ENCODE measurements around the gene NTM.
"Not testable (repeated sequence)": the region's sequence is repeated elsewhere in the genome, so short reads cannot be mapped to it uniquely, and the experiment has no call there.

NTM gene

DNA sequence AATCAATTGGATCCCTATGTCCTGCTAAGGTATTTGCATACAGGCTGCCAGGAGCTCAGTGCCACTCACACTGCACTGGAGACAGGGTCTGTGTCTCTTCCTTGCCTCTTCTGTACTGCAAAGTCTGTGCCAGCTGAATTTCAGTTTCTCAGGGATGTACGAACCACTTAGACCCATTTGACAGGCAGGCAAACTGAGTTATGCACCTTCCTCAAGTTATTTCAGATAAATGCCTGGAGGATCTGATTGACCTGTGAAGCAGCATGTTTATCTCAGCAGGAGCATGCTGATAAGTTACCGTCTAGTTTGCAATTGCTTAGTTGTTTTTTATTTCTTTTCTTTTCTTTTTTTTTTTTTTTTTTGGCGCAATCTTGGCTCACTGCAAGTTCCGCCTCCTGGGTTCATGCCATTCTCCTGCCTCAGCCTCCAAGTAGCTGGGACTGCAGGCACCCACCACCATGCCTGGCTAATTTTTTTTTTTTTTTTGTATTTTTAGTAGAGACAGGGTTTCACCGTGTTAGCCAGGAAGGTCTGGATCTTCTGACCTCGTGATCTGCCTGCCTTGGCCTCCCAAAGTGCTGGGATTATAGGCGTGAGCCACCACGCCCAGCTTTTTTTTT lies 54.0 kb downstream of the NTM start:
- not testable (repeated sequence) for DNase-seq

DNA sequence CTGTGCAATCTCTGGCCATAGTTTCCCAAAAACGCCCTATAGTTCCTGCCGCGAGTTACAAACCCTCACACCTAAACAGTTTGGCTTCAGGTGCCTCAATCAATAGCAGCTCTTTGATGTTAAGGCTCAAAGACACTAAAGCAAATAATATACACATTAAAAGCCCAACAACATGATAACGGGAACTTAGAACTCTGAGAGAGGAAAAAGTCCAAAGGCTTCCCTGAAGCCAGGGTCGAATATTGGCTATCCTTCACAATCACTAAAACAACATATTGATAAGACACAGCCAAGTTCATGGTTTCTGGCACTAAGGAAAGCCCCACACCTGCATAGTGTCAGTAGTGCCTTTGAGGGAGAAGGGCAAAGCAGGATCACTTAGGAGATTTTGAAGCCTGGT lies 54.9 kb downstream of the NTM start:
- DNase-seq: no peak

GRCh38 chr11:131428853-131429252 lies 58.4 kb downstream of the NTM start:
- DNase-seq: no peak

- DNase-seq: no peak
These were observed 60.2 kb downstream of the NTM start for GRCh38 chr11:131430473-131431208.

DNA sequence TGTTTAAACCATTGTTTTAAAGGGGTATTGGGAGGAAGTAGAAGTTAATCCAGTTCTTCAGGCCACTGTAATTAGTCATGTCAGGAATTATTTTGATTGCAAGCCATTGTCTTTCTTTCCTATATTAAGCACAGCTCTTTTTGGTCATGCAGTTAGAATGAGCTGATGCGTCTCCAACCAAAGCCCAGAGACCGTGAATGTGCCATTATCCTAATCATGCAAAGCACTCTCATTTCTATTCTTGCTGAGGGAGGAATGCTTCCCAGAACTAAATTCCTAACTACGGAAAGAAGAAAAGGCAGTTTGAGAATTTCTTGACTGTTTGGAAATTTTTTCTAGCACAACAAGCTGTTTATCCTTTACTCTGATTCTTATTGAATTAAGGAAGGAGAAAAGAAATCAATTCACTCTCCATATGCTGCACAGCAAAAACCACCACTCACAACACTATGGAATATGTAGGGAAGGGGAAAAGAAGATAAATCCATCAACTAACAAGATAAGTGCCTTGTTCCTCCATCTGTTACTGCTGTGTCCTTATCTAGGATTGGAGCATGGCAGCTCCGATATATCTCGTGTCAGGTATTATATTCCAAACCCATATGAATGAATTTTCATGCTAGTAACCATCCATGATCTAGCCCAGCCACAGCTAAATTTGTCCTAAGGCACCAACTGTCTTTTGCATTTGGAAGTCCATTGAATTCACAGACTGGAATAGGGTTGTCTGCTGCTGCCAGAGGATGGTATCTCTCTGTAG lies 70.8 kb downstream of the NTM start:
- no peak for DNase-seq

GRCh38 chr11:131446590-131447275 lies 76.3 kb downstream of the NTM start:
- no peak for DNase-seq

DNA sequence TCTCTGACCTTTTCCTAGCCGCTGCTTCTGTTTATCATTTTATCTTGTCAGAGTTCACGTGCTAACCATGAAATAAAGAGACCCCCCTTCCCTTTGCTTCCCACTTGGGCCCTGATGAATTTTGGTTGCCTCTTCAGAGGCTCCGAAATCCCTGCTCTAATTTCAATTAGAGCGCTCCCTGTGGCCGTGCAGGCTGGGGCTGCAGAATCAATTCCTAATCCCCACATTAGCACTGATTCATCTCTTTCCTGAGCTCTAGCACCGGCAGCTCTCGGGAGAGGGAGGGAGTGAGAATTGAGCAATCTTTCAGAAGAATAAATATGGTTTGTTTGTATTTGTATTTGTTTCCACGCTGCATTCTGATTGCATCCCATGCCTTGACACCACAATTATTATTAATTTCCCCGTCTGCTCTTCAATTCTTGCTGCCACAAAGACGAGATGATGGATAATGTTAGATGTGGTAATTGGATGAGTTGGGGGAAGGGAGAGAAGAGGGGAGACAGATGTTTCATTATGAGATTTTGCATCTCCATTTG lies 76.9 kb downstream of the NTM start:
- DNase-seq: no peak

DNA sequence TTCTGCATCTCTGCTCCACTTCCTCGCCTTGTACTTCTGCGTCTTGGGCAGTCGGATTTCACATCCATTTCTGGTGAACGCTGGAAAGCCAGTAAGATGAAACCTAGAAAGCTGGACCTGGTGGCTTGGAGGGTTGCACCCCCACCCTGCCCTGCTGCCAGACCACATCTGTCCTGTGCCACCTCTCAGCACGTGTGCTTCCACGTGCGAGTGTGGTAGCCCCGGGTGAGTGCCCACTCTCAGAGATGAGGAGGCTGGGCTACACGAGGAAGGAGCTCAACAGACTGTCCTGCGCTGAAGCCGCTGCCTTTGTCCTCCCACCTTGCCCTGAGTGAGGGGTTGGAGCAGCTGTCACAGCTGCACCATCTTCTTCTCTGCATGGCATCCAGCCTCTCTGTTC lies 77.5 kb downstream of the NTM start:
- DNase-seq: no peak

- DNase-seq: no peak
These were observed 78.9 kb downstream of the NTM start for GRCh38 chr11:131449036-131450019.

DNA sequence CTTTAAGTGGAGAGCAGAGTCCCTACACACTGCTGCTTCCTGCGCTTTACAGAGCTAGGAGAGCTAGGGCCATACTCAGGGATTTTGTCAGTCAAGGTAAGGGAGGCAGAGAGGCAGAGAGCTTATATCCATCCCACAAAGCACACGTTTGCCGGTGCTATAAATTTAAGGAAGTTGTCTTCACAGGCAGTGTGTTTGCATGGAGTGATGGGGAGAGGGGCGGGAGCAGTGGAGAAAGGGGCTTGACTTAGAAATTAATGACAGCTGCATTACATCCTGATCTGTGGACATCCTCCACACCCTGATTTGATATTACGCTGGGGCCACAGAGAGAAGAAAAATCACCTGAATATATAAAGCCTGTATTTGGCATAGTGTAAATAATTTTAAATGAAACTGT lies 84.1 kb downstream of the NTM start:
- DNase-seq: no peak

GRCh38 chr11:131454989-131455388 lies 84.6 kb downstream of the NTM start:
- no peak for DNase-seq

DNA sequence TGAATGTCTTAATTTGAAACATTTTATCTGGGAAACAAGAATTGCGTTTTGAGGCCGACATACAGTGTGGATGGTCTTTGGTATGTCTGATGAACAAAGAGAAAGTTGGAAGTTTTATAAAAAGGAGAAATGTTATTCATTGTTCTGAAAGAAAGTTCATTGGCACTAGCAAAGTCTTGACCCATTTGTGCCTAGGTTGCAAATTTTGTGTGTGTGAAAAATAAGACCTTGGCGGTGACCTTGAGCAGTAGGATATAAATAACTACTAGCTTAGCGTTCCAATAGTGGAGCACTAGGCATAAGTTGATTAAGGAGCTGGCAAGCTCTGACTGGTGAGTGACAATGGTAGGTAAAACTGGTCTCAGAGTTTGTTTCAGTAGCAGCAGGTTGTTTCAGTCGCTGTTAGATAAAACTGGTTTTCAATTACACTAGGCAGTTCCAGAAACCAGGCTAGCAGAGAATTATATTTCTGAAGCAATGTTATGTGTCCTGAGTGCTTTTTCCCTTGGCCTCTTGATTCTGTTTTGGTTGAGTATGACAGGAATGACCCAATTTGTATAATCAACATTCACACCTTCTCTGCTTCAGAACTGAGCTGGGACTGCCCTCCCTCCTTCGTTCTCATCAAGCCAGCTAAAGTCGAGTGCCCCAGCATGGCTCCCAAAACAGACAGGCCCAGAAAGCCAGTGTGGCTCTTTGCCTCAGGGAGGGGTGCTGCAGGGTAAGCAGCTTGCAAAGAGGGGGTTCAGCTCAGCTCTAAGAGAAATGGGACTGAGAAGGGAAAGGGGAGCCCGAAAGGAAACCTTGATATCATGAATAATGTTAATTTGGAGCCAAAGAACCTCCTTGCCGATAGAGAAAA lies 85.7 kb downstream of the NTM start:
- no peak for DNase-seq

DNA sequence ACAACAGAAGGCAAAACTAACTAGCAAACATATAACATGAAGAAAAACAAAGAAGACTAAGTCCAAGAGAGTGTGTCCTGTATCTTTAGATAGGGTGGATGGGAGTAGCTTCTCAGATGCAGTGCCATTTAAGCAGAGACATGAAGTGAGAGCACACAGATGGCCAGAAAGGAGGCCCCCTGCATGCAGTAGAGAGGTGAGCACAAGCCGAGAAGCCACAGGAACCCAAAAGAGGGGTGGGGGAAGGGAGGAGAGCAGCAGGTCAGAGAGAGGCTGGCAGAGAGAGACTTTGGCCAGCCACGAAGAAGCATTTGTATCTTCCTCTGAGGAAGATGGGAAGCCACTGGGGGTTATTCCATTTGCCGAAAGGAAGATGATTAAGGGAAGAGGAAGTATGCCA lies 86.7 kb downstream of the NTM start:
- DNase-seq: no peak

DNA sequence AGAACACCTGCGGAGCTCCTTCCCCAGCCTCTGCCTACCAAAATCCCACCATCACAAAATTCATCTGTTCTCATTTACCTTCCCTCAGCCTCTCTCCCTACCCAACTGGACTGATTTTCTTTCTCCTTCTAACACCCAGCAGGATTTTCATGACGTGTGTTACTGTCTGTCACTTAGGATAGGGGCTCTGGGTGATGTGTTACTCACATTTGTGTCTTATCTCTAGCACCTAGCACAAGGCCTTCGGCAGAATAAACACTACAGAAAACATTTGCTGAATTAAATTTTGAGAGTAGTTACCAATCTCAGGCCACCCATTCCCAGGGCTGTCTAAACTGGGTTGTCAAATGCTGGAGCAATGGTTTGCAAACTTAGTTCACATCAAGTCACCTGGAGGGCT lies 88.0 kb downstream of the NTM start:
- DNase-seq: no peak

- DNase-seq: no peak
These were observed 90.5 kb downstream of the NTM start for GRCh38 chr11:131460931-131461330.

GRCh38 chr11:131462622-131463021 lies 92.2 kb downstream of the NTM start:
- no peak for DNase-seq

- DNase-seq: no peak
These were observed 92.7 kb downstream of the NTM start for GRCh38 chr11:131463162-131463561.

DNA sequence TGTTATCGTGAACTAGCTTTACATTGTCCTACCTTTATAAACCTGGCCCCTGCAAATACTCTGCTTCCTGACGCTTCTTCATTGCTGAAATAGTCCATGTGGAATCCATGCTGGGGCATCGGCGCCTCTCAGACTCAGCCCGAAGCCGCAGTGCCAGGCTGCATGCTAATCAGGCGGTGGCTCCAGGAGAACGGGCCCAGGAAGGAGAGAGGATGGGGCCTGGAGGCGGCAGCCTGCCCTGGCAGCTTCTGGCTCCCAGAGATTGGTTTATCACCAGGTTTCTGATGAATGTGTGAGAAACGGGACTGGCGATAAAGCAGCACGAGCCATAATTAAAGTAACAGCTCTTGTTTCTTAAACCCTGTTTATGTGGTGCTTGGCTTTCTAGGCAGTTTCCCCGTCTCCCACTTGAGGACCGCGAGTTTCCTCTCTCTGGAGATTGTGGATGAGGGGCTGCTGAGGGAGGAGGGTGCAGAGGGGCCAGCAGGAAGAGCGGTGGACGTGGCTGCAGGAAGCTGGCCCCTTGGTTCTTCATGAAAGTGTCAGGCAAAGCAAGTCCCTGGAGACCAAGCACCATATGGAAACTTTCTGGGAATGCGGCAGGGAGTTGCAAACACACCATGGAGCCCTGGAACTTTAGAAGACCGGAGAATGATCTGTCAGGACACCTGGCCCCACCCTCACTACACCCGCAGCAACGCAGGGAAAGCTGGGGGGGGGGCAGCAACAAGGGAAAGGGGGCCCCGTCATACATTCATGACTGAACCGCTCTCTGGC lies 93.4 kb downstream of the NTM start:
- no peak for DNase-seq

DNA sequence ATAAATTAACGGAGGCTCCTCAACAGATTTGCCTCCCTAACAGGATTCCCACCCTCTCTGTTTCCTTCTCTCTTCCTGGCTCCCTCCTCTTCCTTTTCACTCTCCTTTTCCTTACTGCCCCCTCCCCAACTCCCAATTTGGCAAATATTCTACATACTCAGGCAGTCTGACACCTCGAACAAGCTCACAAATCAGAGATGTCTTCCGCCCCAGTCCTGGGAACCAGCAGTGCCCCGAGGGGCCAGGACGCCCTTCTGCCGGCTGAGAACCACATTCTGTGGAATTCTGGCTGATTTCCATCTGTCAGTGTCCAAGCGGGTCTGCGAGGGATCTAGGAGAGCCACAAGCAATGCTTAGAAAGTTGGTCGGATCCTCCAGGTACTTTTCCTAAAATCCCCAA lies 94.0 kb downstream of the NTM start:
- no peak for DNase-seq

GRCh38 chr11:131465039-131465438 lies 94.6 kb downstream of the NTM start:
- no peak for DNase-seq
